OCI-LY7 (cell line): Measurements from ENCODE around the gene RTEL1.

ENCODE experiments used
- CTCF ChIP-seq: fragments of 200-600 bp; sonication (generic); conservative IDR thresholded peaks from 2 replicates; pipeline ENCODE4 v1.5.1; 2014; ENCODE audit warnings: mild to moderate bottlenecking, antibody characterized with exemption, low read length, moderate library complexity, mixed read lengths
- EZH2phosphoT487 ChIP-seq: fragments of 200-600 bp; sonication (generic); IDR thresholded peaks from 2 replicates; pipeline ENCODE4 v1.6.1; 2018; ENCODE audit warnings: low read depth, borderline replicate concordance, mild to moderate bottlenecking, mixed run types, antibody characterized with exemption, low read length, moderate library complexity, mixed read lengths

DNA sequence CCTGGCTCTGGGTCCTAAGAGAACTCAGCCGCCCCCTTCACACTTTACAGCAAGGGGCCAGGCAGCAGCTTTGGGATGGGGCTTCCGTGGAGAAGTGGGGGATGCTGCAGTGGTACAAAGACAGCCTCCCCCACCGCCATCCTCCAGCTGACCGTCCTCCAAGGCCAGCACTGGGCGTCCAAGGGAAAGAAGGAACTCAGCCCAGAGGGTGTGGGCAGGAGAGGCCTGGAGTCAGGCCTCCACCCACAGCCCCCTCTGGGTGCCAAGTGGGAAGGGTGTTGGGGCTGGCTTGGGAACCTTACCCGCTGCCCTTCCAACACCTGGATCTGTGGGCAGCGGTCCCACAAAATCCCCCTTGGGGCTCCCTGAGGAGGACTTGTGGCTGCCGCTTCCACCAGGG, 18.0 kb upstream of the RTEL1 start:
- TF ChIP-seq CTCF (no peak), EZH2phosphoT487 (no peak)
